ENCODE results near the gene IL1F10.
"Not testable (repeated sequence)": the region's sequence is repeated elsewhere in the genome, so short reads cannot be mapped to it uniquely, and the experiment has no call there.

Gene IL1F10

GRCh38 chr2:113081488-113082210 is 13.9 kb downstream of the IL1F10 start:
- no peak for DNase-seq (ENCODE audit: low read depth)

GRCh38 chr2:113083296-113083695 is 15.5 kb downstream of the IL1F10 start:
- no peak for DNase-seq (ENCODE audit: low read depth)

- no peak for DNase-seq (ENCODE audit: low read depth)
Observed at GRCh38 chr2:113084249-113085000, 16.7 kb downstream of the IL1F10 start.

GRCh38 chr2:113085542-113085941 is 17.8 kb downstream of the IL1F10 start:
- no peak for DNase-seq (ENCODE audit: low read depth)

- no peak for DNase-seq (ENCODE audit: low read depth)
Observed at GRCh38 chr2:113088213-113088992, 20.6 kb downstream of the IL1F10 start.

GRCh38 chr2:113089916-113090315 is 22.1 kb downstream of the IL1F10 start:
- no peak for DNase-seq (ENCODE audit: low read depth)

- no peak for DNase-seq (ENCODE audit: low read depth)
Observed at GRCh38 chr2:113091231-113091896, 23.6 kb downstream of the IL1F10 start.

GRCh38 chr2:113092864-113093612 is 25.3 kb downstream of the IL1F10 start:
- no peak for DNase-seq (ENCODE audit: low read depth)

- no peak for DNase-seq (ENCODE audit: low read depth)
Observed at GRCh38 chr2:113093613-113093977, 25.8 kb downstream of the IL1F10 start.

- DNase-seq (ENCODE audit: low read depth) = not testable (repeated sequence)
Observed at GRCh38 chr2:113096306-113096705, 28.5 kb downstream of the IL1F10 start.

- not testable (repeated sequence) for DNase-seq (ENCODE audit: low read depth)
Observed at GRCh38 chr2:113096842-113097618, 29.3 kb downstream of the IL1F10 start.

GRCh38 chr2:113098041-113098440 is 30.3 kb downstream of the IL1F10 start:
- DNase-seq (ENCODE audit: low read depth) = no peak

GRCh38 chr2:113098532-113098931 is 30.8 kb downstream of the IL1F10 start:
- DNase-seq (ENCODE audit: low read depth) = no peak

- DNase-seq (ENCODE audit: low read depth) = no peak
Observed at GRCh38 chr2:113102133-113102532, 34.4 kb downstream of the IL1F10 start.

- DNase-seq (ENCODE audit: low read depth) = no peak
Observed at GRCh38 chr2:113103277-113103676, 35.5 kb downstream of the IL1F10 start.

- no peak for DNase-seq (ENCODE audit: low read depth)
Observed at GRCh38 chr2:113104054-113104611, 36.4 kb downstream of the IL1F10 start.

GRCh38 chr2:113105047-113105785 is 37.4 kb downstream of the IL1F10 start:
- DNase-seq (ENCODE audit: low read depth) = no peak

- DNase-seq (ENCODE audit: low read depth) = no peak
Observed at GRCh38 chr2:113111121-113111520, 43.4 kb downstream of the IL1F10 start.

GRCh38 chr2:113111823-113112287 is 44.1 kb downstream of the IL1F10 start:
- no peak for DNase-seq (ENCODE audit: low read depth)

- no peak for DNase-seq (ENCODE audit: low read depth)
Observed at GRCh38 chr2:113112441-113112840, 44.7 kb downstream of the IL1F10 start.
